ENCODE data around the gene LRRFIP1. TPM values are rescaled to one million over a fixed set of nuclear protein-coding genes. Genes with fewer than 3 reads are reported as not detected.

Gene LRRFIP1
- total and polyA plus RNA-seq, 4 donors: 79.7 to 194 (median 94.1) TPM

DNA sequence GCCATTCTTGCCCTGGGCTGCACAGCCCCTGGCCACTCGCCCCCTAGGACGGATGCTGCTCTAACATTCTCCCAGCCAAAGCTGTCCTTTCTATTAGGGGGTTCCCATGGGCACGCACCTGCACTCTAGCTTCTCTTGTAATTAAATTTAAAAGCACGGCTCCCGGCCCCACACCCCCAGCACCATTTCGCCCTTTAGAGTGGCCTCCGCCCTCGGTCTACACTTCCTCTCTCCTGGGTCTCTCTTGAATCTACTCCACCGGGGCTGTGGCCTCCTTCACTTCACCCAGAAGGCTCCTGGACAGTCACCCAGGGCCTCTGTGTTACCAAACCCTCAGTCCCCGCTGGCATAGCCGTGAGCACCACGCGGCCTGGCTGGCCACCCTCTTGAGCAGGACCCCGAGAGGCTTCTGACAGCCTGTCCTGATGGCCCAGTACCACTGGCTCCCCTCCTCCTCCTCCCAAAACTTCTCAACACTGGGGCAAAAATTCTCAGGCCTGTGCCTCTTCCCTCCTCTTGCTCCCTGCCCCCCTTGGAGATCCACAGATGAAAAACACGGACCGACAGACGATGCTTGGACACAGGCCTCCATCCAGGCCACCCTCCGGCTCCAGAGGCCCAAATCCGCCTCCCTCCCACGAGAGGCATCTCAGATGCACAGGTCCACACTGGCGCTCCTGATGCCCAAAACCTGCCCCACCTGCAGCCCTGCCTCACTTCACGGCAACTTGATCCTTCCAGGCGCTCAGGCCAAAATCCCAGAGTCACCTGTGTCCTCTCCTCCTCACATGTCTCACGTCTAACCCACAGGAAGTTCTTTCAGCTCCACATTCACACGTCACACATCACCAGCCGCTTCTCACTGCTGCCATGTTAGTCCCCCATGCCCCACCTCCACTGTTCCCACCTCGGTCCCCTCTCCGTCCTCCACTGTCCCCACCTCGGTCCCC, 29.9 kb upstream of the LRRFIP1 start:
- Histone ChIP-seq H3K27ac (ENCODE audit: low read depth in 1 of 2, low read length in 1 of 2) (no peak overlapping the region), H3K27me3 (ENCODE audit: control insufficient read depth in 3 of 3, insufficient read depth in 3 of 3, low read length in 2 of 3) (no peaks in the 10 kb centered on the region), H3K4me1 (ENCODE audit: control insufficient read depth in 5 of 5, insufficient read depth in 5 of 5, low read length in 5 of 5) (peaks cover 3 to 13% (median 5%) of the 10 kb centered on the region in 5 donors), H3K4me3 (no peak overlapping the region), H3K9me3 (ENCODE audit: control insufficient read depth in 4 of 4, insufficient read depth in 3 of 4, low read length in 3 of 4) (no peaks in the 10 kb centered on the region), H3K9ac (ENCODE audit: insufficient read depth in 1 of 2, low read length in 2 of 2) (no peak overlapping the region), H3K36me3 (ENCODE audit: control insufficient read depth in 4 of 4, insufficient read depth in 4 of 4, low read length in 4 of 4) (no peaks in the 10 kb centered on the region)
- TF ChIP-seq, protein P1, sequence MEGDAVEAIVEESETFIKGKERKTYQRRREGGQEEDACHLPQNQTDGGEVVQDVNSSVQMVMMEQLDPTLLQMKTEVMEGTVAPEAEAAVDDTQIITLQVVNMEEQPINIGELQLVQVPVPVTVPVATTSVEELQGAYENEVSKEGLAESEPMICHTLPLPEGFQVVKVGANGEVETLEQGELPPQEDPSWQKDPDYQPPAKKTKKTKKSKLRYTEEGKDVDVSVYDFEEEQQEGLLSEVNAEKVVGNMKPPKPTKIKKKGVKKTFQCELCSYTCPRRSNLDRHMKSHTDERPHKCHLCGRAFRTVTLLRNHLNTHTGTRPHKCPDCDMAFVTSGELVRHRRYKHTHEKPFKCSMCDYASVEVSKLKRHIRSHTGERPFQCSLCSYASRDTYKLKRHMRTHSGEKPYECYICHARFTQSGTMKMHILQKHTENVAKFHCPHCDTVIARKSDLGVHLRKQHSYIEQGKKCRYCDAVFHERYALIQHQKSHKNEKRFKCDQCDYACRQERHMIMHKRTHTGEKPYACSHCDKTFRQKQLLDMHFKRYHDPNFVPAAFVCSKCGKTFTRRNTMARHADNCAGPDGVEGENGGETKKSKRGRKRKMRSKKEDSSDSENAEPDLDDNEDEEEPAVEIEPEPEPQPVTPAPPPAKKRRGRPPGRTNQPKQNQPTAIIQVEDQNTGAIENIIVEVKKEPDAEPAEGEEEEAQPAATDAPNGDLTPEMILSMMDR (IDR thresholded peaks at IDR 0.05; ENCODE audit: control extremely low read depth, extremely low read depth): no peak
- WGBS, 2 donors: 88 to 89% methylated on average over 29 of the region's 29 CpGs
- no peak for DNase-seq
- ATAC-seq (ENCODE audit: insufficient read depth, low FRiP score): no peak

DNA sequence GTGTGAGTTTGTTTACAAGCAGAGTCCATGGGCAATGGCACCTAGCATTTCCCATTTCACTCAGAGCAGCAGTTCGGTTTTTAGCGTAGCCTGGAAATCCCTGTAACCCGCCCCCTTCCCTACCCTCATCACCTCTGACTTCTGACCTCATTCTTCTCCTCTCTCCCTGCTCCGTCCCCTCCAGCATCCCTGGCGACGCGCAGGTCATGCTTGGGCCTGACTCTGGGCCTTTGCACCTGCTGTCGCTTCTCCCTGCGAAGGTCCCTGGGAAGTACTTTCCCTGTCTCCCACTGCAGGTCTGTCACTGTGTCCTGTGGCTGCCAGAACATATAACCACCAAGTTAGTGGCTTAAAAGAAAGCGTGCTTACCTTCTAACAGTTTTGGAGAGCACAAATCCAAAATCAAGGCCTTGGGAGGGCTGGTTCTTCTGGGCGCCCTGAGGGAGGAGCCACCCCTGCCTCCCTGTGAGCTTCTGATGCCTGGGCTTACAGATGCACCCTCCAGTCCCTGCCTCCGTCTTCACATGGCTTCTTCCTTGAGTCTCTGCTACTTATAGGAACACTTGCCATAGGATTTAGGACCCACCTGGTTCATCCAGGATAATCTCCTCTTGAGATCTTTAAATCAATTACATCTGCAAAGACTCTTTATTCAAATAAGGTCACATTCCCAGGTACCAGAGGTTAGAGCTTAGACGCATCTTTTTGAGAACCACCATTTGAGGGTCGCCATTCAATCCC, 28.7 kb upstream of the LRRFIP1 start:
- DNase-seq: no peak
- peaks cover 3 to 15% (median 9%) of the 10 kb centered on the region in 5 donors for H3K4me1 ChIP-seq (ENCODE audit: control insufficient read depth in 5 of 5, insufficient read depth in 5 of 5, low read length in 5 of 5)

DNA sequence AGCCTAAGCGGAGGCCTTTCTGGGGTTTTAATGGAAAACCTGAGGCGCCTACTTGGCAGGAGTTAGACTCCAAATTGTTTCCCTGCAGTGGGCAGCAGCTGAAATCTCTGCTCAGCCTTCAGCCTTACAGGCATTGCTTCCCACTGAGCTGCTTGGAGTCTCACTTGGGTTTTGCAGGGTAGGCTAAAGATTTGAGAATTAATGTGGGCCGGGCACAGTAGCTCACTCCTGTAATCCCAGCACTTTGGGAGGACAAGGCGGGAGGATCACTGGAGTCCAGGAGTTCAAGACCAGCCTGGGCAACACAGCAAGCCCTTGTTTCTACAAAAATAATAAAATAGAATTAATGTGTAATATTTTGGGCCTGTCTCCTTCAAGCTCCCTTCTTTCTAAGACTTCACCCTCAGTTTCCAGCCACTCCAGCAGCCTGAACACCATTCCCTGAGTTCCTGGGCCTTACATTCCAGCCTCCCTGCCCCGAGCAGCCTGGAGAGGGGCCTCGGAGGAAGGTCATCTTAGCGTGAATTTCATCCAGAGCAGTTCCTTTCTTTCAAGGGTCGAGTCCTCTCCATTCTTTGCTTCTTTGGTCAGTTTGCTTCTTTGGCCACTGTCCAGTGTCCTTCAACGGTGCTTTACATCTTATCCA, 27.8 kb upstream of the LRRFIP1 start:
- TF ChIP-seq, protein P1 (IDR thresholded peaks at IDR 0.05; ENCODE audit: control extremely low read depth, extremely low read depth): no peak
- H3K9ac ChIP-seq (ENCODE audit: insufficient read depth in 1 of 2, low read length in 2 of 2): no peak overlapping the region
- peaks cover 3 to 15% (median 7%) of the 10 kb centered on the region in 5 donors for H3K4me1 ChIP-seq (ENCODE audit: control insufficient read depth in 5 of 5, insufficient read depth in 5 of 5, low read length in 5 of 5)
- no peaks in the 10 kb centered on the region for H3K36me3 ChIP-seq (ENCODE audit: control insufficient read depth in 4 of 4, insufficient read depth in 4 of 4, low read length in 4 of 4)
- 76 to 85% methylated on average over 9 of the region's 9 CpGs for WGBS, 2 donors
- H3K27ac ChIP-seq (ENCODE audit: low read depth in 1 of 2, low read length in 1 of 2): peak overlapping the region; percentile 49 to 75
- H3K4me3 ChIP-seq: no peak overlapping the region
- ATAC-seq (ENCODE audit: insufficient read depth, low FRiP score) (no peak), DNase-seq (no peak)
- no peaks in the 10 kb centered on the region for H3K9me3 ChIP-seq (ENCODE audit: control insufficient read depth in 4 of 4, insufficient read depth in 3 of 4, low read length in 3 of 4)
- no peaks in the 10 kb centered on the region for H3K27me3 ChIP-seq (ENCODE audit: control insufficient read depth in 3 of 3, insufficient read depth in 3 of 3, low read length in 2 of 3)

More for the DNA sequence above, 28.7 kb upstream of the LRRFIP1 start:
- no peaks in the 10 kb centered on the region for H3K9me3 ChIP-seq (ENCODE audit: control insufficient read depth in 4 of 4, insufficient read depth in 3 of 4, low read length in 3 of 4)
- no peak overlapping the region for H3K27ac ChIP-seq (ENCODE audit: low read depth in 1 of 2, low read length in 1 of 2)
- H3K9ac ChIP-seq (ENCODE audit: insufficient read depth in 1 of 2, low read length in 2 of 2): no peak overlapping the region
- TF ChIP-seq, protein P1 (IDR thresholded peaks at IDR 0.05; ENCODE audit: control extremely low read depth, extremely low read depth): no peak
- no peak overlapping the region for H3K4me3 ChIP-seq
- H3K27me3 ChIP-seq (ENCODE audit: control insufficient read depth in 3 of 3, insufficient read depth in 3 of 3, low read length in 2 of 3): no peaks in the 10 kb centered on the region
- ATAC-seq (ENCODE audit: insufficient read depth, low FRiP score): no peak
- H3K36me3 ChIP-seq (ENCODE audit: control insufficient read depth in 4 of 4, insufficient read depth in 4 of 4, low read length in 4 of 4): no peaks in the 10 kb centered on the region
- 83 to 95% methylated on average over 14 of the region's 14 CpGs for WGBS, 2 donors
